NCI-H526 treated with DMSO at 0.1 percent for 48 hours (cell line): ENCODE results near the gene ROBO1.

Source experiments
- DNase-seq: peaks from one replicate; lab custom pipeline; 2025; lab: John Stamatoyannopoulos, UW

The ROBO1 gene

GRCh38 chr3:78974181-78974790 lies 793.5 kb downstream of the ROBO1 start:
- DNase-seq = no peak

GRCh38 chr3:78972617-78973301 lies 795.0 kb downstream of the ROBO1 start:
- DNase-seq = no peak

- DNase-seq = no peak
These were observed 797.1 kb downstream of the ROBO1 start for GRCh38 chr3:78970656-78971055.

GRCh38 chr3:78969483-78969882 lies 798.3 kb downstream of the ROBO1 start:
- no peak for DNase-seq

GRCh38 chr3:78967061-78967460 lies 800.7 kb downstream of the ROBO1 start:
- no peak for DNase-seq

GRCh38 chr3:78963771-78964170 lies 804.0 kb downstream of the ROBO1 start:
- DNase-seq = no peak

GRCh38 chr3:78957456-78957855 lies 810.3 kb downstream of the ROBO1 start:
- no peak for DNase-seq

GRCh38 chr3:78951342-78951945 lies 816.4 kb downstream of the ROBO1 start:
- DNase-seq = no peak

- DNase-seq = no peak
These were observed 826.2 kb downstream of the ROBO1 start for GRCh38 chr3:78941587-78941986.

GRCh38 chr3:78940626-78941025 lies 827.2 kb downstream of the ROBO1 start:
- DNase-seq = no peak

GRCh38 chr3:78940128-78940527 lies 827.7 kb downstream of the ROBO1 start:
- no peak for DNase-seq

GRCh38 chr3:78937475-78937874 lies 830.3 kb downstream of the ROBO1 start:
- DNase-seq = no peak

GRCh38 chr3:78927759-78928158 lies 840.0 kb downstream of the ROBO1 start:
- no peak for DNase-seq

GRCh38 chr3:78926523-78926922 lies 841.3 kb downstream of the ROBO1 start:
- no peak for DNase-seq

- no peak for DNase-seq
These were observed 843.1 kb downstream of the ROBO1 start for GRCh38 chr3:78924711-78925110.

GRCh38 chr3:78919021-78919755 lies 848.6 kb downstream of the ROBO1 start:
- no peak for DNase-seq

- no peak for DNase-seq
These were observed 849.3 kb downstream of the ROBO1 start for GRCh38 chr3:78918361-78919020.

- DNase-seq = no peak
These were observed 850.3 kb downstream of the ROBO1 start for GRCh38 chr3:78917536-78917935.

GRCh38 chr3:78913711-78914110 lies 854.1 kb downstream of the ROBO1 start:
- DNase-seq = no peak

GRCh38 chr3:78912687-78913086 lies 855.1 kb downstream of the ROBO1 start:
- no peak for DNase-seq

GRCh38 chr3:78912259-78912658 lies 855.5 kb downstream of the ROBO1 start:
- DNase-seq = no peak

- no peak for DNase-seq
These were observed 856.4 kb downstream of the ROBO1 start for GRCh38 chr3:78911394-78911793.
